ENCODE data around the gene SOX6. TPM values are rescaled to one million over a fixed set of nuclear protein-coding genes. Genes with fewer than 3 reads are reported as not detected.

SOX6 gene
- total RNA-seq, 6 donors from 2014 or later: 2.9 to 21.0 (median 4.9) TPM

- H3K27me3 ChIP-seq: no peaks in the 10 kb centered on the region
- 66 to 68% methylated on average over 4 of the region's 4 CpGs for whole genome bisulfite sequencing, 2 donors
- H3K9me3 ChIP-seq: no peaks in the 10 kb centered on the region
- no peak for DNase-seq
- no peak overlapping the region for H3K4me3 ChIP-seq
- H3K36me3 ChIP-seq: no peaks in the 10 kb centered on the region
- no peaks in the 10 kb centered on the region for H3K4me1 ChIP-seq
- TF ChIP-seq EP300 (IDR thresholded peaks at IDR 0.05): no peak
- TF ChIP-seq, protein P1, sequence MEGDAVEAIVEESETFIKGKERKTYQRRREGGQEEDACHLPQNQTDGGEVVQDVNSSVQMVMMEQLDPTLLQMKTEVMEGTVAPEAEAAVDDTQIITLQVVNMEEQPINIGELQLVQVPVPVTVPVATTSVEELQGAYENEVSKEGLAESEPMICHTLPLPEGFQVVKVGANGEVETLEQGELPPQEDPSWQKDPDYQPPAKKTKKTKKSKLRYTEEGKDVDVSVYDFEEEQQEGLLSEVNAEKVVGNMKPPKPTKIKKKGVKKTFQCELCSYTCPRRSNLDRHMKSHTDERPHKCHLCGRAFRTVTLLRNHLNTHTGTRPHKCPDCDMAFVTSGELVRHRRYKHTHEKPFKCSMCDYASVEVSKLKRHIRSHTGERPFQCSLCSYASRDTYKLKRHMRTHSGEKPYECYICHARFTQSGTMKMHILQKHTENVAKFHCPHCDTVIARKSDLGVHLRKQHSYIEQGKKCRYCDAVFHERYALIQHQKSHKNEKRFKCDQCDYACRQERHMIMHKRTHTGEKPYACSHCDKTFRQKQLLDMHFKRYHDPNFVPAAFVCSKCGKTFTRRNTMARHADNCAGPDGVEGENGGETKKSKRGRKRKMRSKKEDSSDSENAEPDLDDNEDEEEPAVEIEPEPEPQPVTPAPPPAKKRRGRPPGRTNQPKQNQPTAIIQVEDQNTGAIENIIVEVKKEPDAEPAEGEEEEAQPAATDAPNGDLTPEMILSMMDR (IDR thresholded peaks at IDR 0.05): no peak
- TF ChIP-seq POLR2AphosphoS5 (IDR thresholded peaks at IDR 0.05): no peak
- no peak for TF ChIP-seq POLR2A (IDR thresholded peaks at IDR 0.05)
- H3K27ac ChIP-seq: no peak overlapping the region
- no peak for ATAC-seq (ENCODE audit: low FRiP score in 2 of 2)
These were observed 57.0 kb downstream of the SOX6 start for GRCh38 chr11:16299390-16299789.

DNA sequence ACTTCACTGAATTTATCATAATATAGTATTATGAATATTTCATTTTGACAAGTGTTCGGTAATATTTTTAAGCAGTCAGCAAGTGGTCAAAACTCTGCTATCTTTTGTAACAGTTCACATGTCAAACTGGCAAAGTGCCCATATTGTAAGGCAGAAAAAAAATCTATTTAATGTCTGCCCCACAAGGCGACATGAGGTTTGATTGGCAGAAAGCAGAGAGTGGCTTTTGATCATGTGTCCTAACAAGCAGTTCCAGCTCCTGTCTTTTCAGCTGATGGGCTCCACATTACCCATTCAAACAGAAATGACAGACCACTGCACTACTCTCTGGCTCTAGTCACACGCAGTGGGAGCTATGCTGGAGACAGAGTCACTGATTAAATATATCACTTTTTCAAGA lies 59.0 kb downstream of the SOX6 start:
- Histone ChIP-seq H3K9me3 (no peaks in the 10 kb centered on the region), H3K4me1 (peaks cover 0 to 6% (median 2%) of the 10 kb centered on the region in 4 donors), H3K36me3 (no peaks in the 10 kb centered on the region), H3K27ac (no peak overlapping the region), H3K27me3 (no peaks in the 10 kb centered on the region), H3K4me3 (no peak overlapping the region)
- ATAC-seq (ENCODE audit: low FRiP score in 2 of 2) (no peak), DNase-seq (no peak)
- TF ChIP-seq POLR2A (IDR thresholded peaks at IDR 0.05) (no peak), POLR2AphosphoS5 (IDR thresholded peaks at IDR 0.05) (no peak), EP300 (IDR thresholded peaks at IDR 0.05) (no peak)
- TF ChIP-seq, protein P1 (IDR thresholded peaks at IDR 0.05): no peak
- 66 to 76% methylated on average over 3 of the region's 3 CpGs for WGBS, 2 donors

DNA sequence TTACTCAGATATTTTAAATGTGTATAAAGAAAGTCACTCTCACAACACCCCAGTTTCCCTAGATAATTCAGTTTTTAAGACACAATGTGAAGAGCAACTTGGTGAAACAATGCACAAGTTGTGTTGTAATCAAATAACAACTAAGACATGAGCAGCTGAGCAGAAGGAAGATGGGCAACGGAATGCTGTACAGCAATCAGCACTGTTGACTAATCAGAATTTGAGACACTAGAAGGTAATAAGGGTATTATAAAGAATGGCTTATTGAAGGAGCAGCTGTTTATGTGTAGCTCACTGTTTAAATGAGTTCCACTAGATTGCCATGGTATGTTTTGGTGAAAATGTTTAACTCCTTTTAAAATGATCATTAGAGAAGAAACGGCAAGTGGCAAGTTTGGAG lies 60.1 kb downstream of the SOX6 start:
- ATAC-seq (ENCODE audit: low FRiP score in 2 of 2): no peak
- DNase-seq: no peak
- H3K4me3 ChIP-seq: no peak overlapping the region
- peaks cover 0 to 6% (median 2%) of the 10 kb centered on the region in 4 donors for H3K4me1 ChIP-seq
- no peak overlapping the region for H3K27ac ChIP-seq
- TF ChIP-seq POLR2A (IDR thresholded peaks at IDR 0.05): no peak
- TF ChIP-seq, protein P1 (IDR thresholded peaks at IDR 0.05): no peak
- TF ChIP-seq EP300 (IDR thresholded peaks at IDR 0.05): no peak
- TF ChIP-seq POLR2AphosphoS5 (IDR thresholded peaks at IDR 0.05): no peak
- no peaks in the 10 kb centered on the region for H3K9me3 ChIP-seq
- WGBS, 2 donors: 82 to 95% methylated on average over 2 of the region's 2 CpGs
- H3K36me3 ChIP-seq: no peaks in the 10 kb centered on the region
- H3K27me3 ChIP-seq: no peaks in the 10 kb centered on the region

DNA sequence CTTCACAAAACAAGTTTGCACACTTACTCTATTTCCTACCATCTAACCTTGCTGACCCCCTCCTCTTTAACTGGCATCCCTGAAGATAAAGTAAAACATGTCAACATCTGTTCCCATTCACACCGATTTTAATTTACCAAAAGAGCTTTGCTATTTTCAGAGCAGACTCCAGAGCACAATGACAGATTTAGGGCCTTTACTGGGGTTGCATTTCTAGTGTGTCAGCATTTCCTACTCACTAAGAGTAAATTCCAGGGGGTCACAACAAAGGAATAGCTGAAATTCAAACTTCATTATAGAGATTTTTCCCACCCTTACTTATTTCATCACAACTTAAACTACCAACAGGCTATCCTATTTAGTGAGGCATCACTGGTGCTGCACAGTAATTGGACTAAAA lies 60.8 kb downstream of the SOX6 start:
- H3K4me1 ChIP-seq: peaks cover 0 to 6% (median 2%) of the 10 kb centered on the region in 4 donors
- H3K27ac ChIP-seq: no peak overlapping the region
- no peak for ATAC-seq (ENCODE audit: low FRiP score in 2 of 2)
- no peak overlapping the region for H3K4me3 ChIP-seq
- H3K9me3 ChIP-seq: no peaks in the 10 kb centered on the region
- WGBS, 2 donors: 32 to 40% methylated on average over 1 of the region's 1 CpG
- no peak for DNase-seq
- TF ChIP-seq EP300 (IDR thresholded peaks at IDR 0.05): no peak
- no peak for TF ChIP-seq POLR2AphosphoS5 (IDR thresholded peaks at IDR 0.05)
- TF ChIP-seq, protein P1 (IDR thresholded peaks at IDR 0.05): no peak
- TF ChIP-seq POLR2A (IDR thresholded peaks at IDR 0.05): no peak
- H3K27me3 ChIP-seq: no peaks in the 10 kb centered on the region
- no peaks in the 10 kb centered on the region for H3K36me3 ChIP-seq

- 19% methylated on average over 2 of the region's 2 CpGs for WGBS, 2 donors
- H3K27ac ChIP-seq: no peak overlapping the region
- no peak for ATAC-seq (ENCODE audit: low FRiP score in 2 of 2)
- TF ChIP-seq, protein P1 (IDR thresholded peaks at IDR 0.05): no peak
- TF ChIP-seq POLR2A (IDR thresholded peaks at IDR 0.05): no peak
- TF ChIP-seq EP300 (IDR thresholded peaks at IDR 0.05): no peak
- TF ChIP-seq POLR2AphosphoS5 (IDR thresholded peaks at IDR 0.05): no peak
- no peak for DNase-seq
- H3K27me3 ChIP-seq: no peaks in the 10 kb centered on the region
- peaks cover 0 to 6% (median 2%) of the 10 kb centered on the region in 4 donors for H3K4me1 ChIP-seq
- H3K36me3 ChIP-seq: no peaks in the 10 kb centered on the region
- no peaks in the 10 kb centered on the region for H3K9me3 ChIP-seq
- no peak overlapping the region for H3K4me3 ChIP-seq
These were observed 63.1 kb downstream of the SOX6 start for GRCh38 chr11:16293204-16293681.
